Endothelial cell of umbilical vein (primary cell): ENCODE data around the gene G3BP1. TPM values are rescaled to one million over a fixed set of nuclear protein-coding genes. Genes with fewer than 3 reads are reported as not detected.
"Not testable (repeated sequence)": the region's sequence is repeated elsewhere in the genome, so short reads cannot be mapped to it uniquely, and the experiment has no call there.

Experiments used
- BruUV-seq: library from RNA; stranded (reverse); fragments of 400-500 nt; replicated peaks from 2 replicates; lab custom pipeline; 2021; lab: Mats Ljungman, UMichigan
- CTCF ChIA-PET: fragments of 300-600, 350-600 bp; sonication (Branson Sonifier 250); formaldehyde crosslinking; loops from one replicate; lab custom pipeline; 2021; ENCODE audit warnings: antibody characterized with exemption, inconsistent platforms; lab: Charles Lee
- POLR2A ChIA-PET: fragments of 300-600, 350-600 bp; sonication (Branson Sonifier 250); formaldehyde crosslinking; loops from one replicate; lab custom pipeline; 2021; ENCODE audit warnings: antibody characterized with exemption, inconsistent platforms; lab: Charles Lee
- DNase-seq: peaks from one replicate; pipeline ENCODE4 v3.0.0-alpha.2; 2011; ENCODE audit warnings: low read depth, low spot score
- FAIRE-seq: peaks from 2 replicates; lab custom pipeline; 2011; peaks lifted over from hg19 to GRCh38; lab: Jason Lieb, UNC
- H2AFZ ChIP-seq: 2 replicates; pipeline ENCODE4 v1.6.0; 2012; ENCODE audit warnings: low read depth, low read length, control low read depth, inconsistent platforms
- H3K27ac ChIP-seq: 2 replicates; pipeline ENCODE4 v1.5.1; 2011; ENCODE audit warnings: low read depth, mild to moderate bottlenecking, control low read depth, low read length, moderate library complexity; ENCODE audit not compliant: insufficient read depth
- H3K27me3 ChIP-seq, 2 experiments: 2 replicates each; pipeline versions ENCODE4 v1.6.0 to v1.6.1; 2011; ENCODE audit warnings: low read length in 2 of 2, mixed read lengths in 1 of 2; ENCODE audit not compliant: control insufficient read depth in 2 of 2, insufficient read depth in 2 of 2
- H3K36me3 ChIP-seq, 2 experiments: 2 replicates in 1 of 2; 3 replicates in 1 of 2; pipeline ENCODE4 v1.5.1; 2011; ENCODE audit warnings: low read length in 2 of 2, mild to moderate bottlenecking in 1 of 2, moderate library complexity in 1 of 2; ENCODE audit not compliant: control insufficient read depth in 2 of 2, insufficient read depth in 2 of 2; ENCODE audit errors: extremely low read depth in 1 of 2
- H3K4me1 ChIP-seq: 3 replicates; pipeline ENCODE4 v1.5.1; 2011; ENCODE audit warnings: mild to moderate bottlenecking, low read length; ENCODE audit not compliant: control insufficient read depth, insufficient read depth; ENCODE audit errors: extremely low read depth
- H3K4me2 ChIP-seq: 2 replicates; pipeline ENCODE4 v1.6.1; 2011; ENCODE audit warnings: low read length, control low read depth, mixed read lengths; ENCODE audit not compliant: insufficient read depth
- H3K4me3 ChIP-seq, 3 experiments: fragments of 200-600 bp in 1 of 3; sonication (generic), shearing (Covaris generic) in 1 of 3; replicated peaks in 1 of 3; 2 replicates each; pipeline ENCODE4 v1.5.1; 2011 to 2016; ENCODE audit warnings: control low read depth in 3 of 3, low read length in 3 of 3, mild to moderate bottlenecking in 2 of 3, inconsistent platforms in 1 of 3, low read depth in 1 of 3, moderate library complexity in 1 of 3; ENCODE audit not compliant: insufficient read depth in 1 of 3
- H3K79me2 ChIP-seq: 2 replicates; pipeline ENCODE4 v1.6.0; 2012; ENCODE audit warnings: low read length, inconsistent platforms; ENCODE audit not compliant: control insufficient read depth, insufficient read depth
- H3K9ac ChIP-seq: replicated peaks from 2 replicates; pipeline ENCODE3; 2011; ENCODE audit warnings: low read length, control low read depth; ENCODE audit not compliant: insufficient read depth; ENCODE audit errors: extremely low read depth
- H3K9me1 ChIP-seq: replicated peaks from 3 replicates; pipeline ENCODE4 v1.6.0; 2011; ENCODE audit warnings: mild to moderate bottlenecking, low read length; ENCODE audit not compliant: control insufficient read depth, insufficient read depth; ENCODE audit errors: extremely low read depth
- H3K9me3 ChIP-seq: replicated peaks from 2 replicates; pipeline ENCODE4 v1.5.1; 2012; ENCODE audit warnings: low read length, inconsistent platforms; ENCODE audit not compliant: control insufficient read depth, insufficient read depth
- H4K20me1 ChIP-seq: replicated peaks from 2 replicates; pipeline ENCODE3; 2011; ENCODE audit warnings: mild to moderate bottlenecking, low read length; ENCODE audit not compliant: control insufficient read depth, insufficient read depth; ENCODE audit errors: extremely low read depth
- CTCF ChIP-seq, 2 donors: IDR thresholded peaks; 1 replicate in 1 of 2; 2 replicates in 1 of 2; pipeline ENCODE4 v1.5.1; 2011; ENCODE audit warnings: low read length in 2 of 2, mild to moderate bottlenecking in 2 of 2, moderate library complexity in 2 of 2, control low read depth in 1 of 2, inconsistent platforms in 1 of 2, low read depth in 1 of 2; ENCODE audit not compliant: insufficient read depth in 1 of 2; ENCODE audit errors: extremely low read depth in 1 of 2
- EZH2 ChIP-seq: IDR thresholded peaks from 2 replicates; pipeline ENCODE4 v1.6.1; 2012; ENCODE audit warnings: borderline replicate concordance, low read depth, mild to moderate bottlenecking, moderate library complexity, low read length, inconsistent platforms; ENCODE audit not compliant: severe bottlenecking
- FOS ChIP-seq: IDR thresholded peaks from 2 replicates; pipeline ENCODE4 v1.6.1; 2011; ENCODE audit warnings: mild to moderate bottlenecking, low read length, moderate library complexity, borderline replicate concordance; ENCODE audit not compliant: insufficient read depth
- GATA2 ChIP-seq: IDR thresholded peaks from 2 replicates; pipeline ENCODE4 v1.7.0; 2011; ENCODE audit warnings: low read depth, mild to moderate bottlenecking, moderate library complexity, mixed read lengths, low read length; ENCODE audit not compliant: insufficient read length, insufficient read depth
- JUN ChIP-seq: IDR thresholded peaks from 2 replicates; pipeline ENCODE4 v1.6.1; 2011; ENCODE audit warnings: borderline replicate concordance, low read depth; ENCODE audit not compliant: insufficient read length, insufficient read depth
- MAX ChIP-seq: IDR thresholded peaks from 2 replicates; pipeline ENCODE4 v1.6.1; 2011; ENCODE audit not compliant: insufficient read depth, insufficient read length
- MYC ChIP-seq: IDR thresholded peaks from one replicate; pipeline ENCODE4 v1.6.1; 2011; ENCODE audit warnings: mild to moderate bottlenecking, low read depth, low read length
- POLR2A ChIP-seq: IDR thresholded peaks from 2 replicates; pipeline ENCODE4 v1.6.1; 2012; ENCODE audit warnings: low read depth, mild to moderate bottlenecking, control low read depth, low read length
- POLR2AphosphoS5 ChIP-seq: IDR thresholded peaks from 2 replicates; pipeline ENCODE4 v1.6.1; 2012; ENCODE audit warnings: low read depth, mild to moderate bottlenecking, control low read depth, low read length, moderate library complexity; ENCODE audit not compliant: insufficient read depth
- dilution Hi-C: fragments of 300-500 bp; cut with MboI; formaldehyde crosslinking; loops from one replicate; pipeline ENCODE4 v1.15.0; 2019; ENCODE audit warnings: low sequenced_read_pairs; ENCODE audit not compliant: extremely low pct_ligation_motif_present
- intact Hi-C: fragments of 100-400 bp; cut with micrococcal nuclease; formaldehyde crosslinking; loops from one replicate; pipeline ENCODE4 v1.10.0; 2022
- polyA plus RNA-seq, 4 experiments: library from polyadenylated mRNA; depleted of rRNA in 3 of 4; stranded (reverse) in 3 of 4; unstranded in 1 of 4; fragments of >200 nt; gene quantifications; 2 replicates each; pipeline versions ENCODE4 v1.2.1 to v1.2.3, GENCODE V29; 2011 to 2012; ENCODE audit warnings: missing spikeins in 1 of 4
- total RNA-seq: library from RNA; stranded (reverse); gene quantifications from 2 replicates; pipeline ENCODE4 v1.2.3, GENCODE V29; 2021

Gene G3BP1
- total and polyA plus RNA-seq, 2 donors (not counting 3 experiments of a cell fraction or from before 2014, with no cell fraction given), result 50.5 to 262 TPM

- Histone ChIP-seq H3K36me3 (no peaks in the 10 kb centered on the region), H3K79me2 (no peaks in the 10 kb centered on the region), H3K4me3 (no peak overlapping the region), H3K27ac (no peak overlapping the region), H3K4me1 (no peaks in the 10 kb centered on the region), H3K27me3 (no peaks in the 10 kb centered on the region), H3K9me3 (no peaks in the 10 kb centered on the region), H2AFZ (no peak overlapping the region), H3K9ac (no peak overlapping the region), H4K20me1 (no peaks in the 10 kb centered on the region), H3K4me2 (no peak overlapping the region), H3K9me1 (no peaks in the 10 kb centered on the region)
- no peak for DNase-seq
- POLR2A ChIA-PET, result no interaction called here
- no TSS peak for BruUV-seq
- intact Hi-C loops, result no loop called here
- TF ChIP-seq POLR2AphosphoS5 (no peak), MAX (no peak), POLR2A (no peak), MYC (no peak), GATA2 (no peak), JUN (no peak), CTCF (IDR thresholded peaks at IDR 0.05; ENCODE audit: extremely low read depth in 1 of 2, insufficient read depth in 1 of 2, low read depth in 1 of 2, low read length in 2 of 2) (no peak), EZH2 (no peak), FOS (no peak)
- FAIRE-seq, result no peak
- dilution Hi-C loops, result no loop called here
- CTCF ChIA-PET, result interaction anchor here (0.9 to 1.6 kb wide), 2 partner anchors 17 to 65 kb away, joined by 3 to 5 read pairs; no protein-coding TSS in a partner anchor
These were observed 47.4 kb upstream of the G3BP1 start for GRCh38 chr5:151724360-151724759.

GRCh38 chr5:151729597-151729996 is 42.2 kb upstream of the G3BP1 start:
- FAIRE-seq, H2AFZ ChIP-seq, intact Hi-C loops, dilution Hi-C loops, H3K9me3 ChIP-seq, H3K4me1 ChIP-seq, BruUV-seq, H3K36me3 ChIP-seq, H3K9ac ChIP-seq, H3K4me3 ChIP-seq, H4K20me1 ChIP-seq, H3K79me2 ChIP-seq, H3K4me2 ChIP-seq, DNase-seq, POLR2A ChIA-PET, H3K9me1 ChIP-seq, H3K27me3 ChIP-seq, H3K27ac ChIP-seq: not testable (repeated sequence)
- CTCF ChIA-PET, result interaction anchor here (0.9 kb wide), 1 partner anchor 9 kb away, joined by 4 read pairs; no protein-coding TSS in a partner anchor
